ENCODE results near the gene SLC26A11.
A peak's percentile ranks its signal among the peaks of the same experiment; 100 is the strongest.
"Not testable (repeated sequence)": the region's sequence is repeated elsewhere in the genome, so short reads cannot be mapped to it uniquely, and the experiment has no call there.

SLC26A11 gene

DNA sequence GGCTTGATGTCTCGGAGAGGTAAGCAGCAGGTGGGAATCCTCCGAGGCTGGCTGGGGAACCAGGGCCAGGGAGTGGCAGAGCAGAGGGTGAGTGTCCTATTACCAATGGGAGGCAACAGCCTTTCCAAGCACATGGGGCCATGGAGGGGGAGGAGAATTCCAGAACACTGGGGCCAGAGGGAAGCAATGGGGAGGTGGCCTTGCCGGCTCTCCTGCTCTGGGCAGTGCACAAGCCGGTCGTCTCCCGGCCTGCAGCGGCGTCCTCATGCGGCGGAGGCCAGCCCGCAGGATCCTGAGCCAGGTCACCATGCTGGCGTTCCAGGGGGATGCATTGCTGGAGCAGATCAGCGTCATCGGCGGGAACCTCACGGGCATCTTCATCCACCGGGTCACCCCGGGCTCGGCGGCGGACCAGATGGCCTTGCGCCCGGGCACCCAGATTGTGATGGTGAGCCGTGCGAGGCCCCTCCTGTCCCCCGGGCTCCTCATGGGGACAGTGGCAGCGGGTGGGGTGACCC is 22.0 kb upstream of the SLC26A11 start:
- DNase-seq = no peak

DNA sequence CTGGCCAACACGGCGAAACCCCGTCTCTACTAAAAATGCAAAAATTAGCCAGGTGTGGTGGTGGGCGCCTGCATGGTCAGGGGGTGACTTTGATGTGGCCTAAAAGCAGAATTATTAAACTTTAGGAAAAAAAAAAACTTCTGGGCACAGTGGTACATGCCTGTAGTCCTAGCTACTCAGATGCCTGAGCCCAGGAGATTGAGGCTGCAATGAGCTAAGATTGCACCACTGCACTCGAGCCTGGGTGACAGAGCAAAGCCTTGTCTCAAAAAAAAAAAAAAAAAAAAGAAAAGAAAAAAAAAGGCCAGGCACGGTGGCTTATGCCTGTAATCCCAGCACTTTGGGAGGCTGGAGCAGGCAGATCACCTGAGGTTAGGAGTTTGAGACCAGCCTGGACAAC is 20.9 kb upstream of the SLC26A11 start:
- DNase-seq = not testable (repeated sequence)

DNA sequence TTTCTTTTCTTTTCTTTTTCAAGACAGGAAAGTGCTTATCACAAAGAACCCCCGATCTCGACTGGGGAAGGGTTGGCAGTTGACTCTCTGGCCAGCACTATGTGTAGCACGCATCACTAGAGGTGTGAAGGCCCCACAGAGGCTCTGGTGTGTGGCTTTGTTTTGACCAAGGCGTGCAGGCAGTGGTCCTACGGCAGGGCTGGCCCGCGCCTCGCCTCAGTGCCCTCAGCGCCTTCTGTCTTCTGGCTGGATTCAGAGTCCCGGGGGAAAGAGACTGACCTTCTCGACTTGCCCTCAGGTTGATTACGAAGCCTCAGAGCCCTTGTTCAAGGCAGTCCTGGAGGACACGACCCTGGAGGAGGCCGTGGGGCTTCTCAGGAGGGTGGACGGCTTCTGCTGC is 18.8 kb upstream of the SLC26A11 start:
- DNase-seq = no peak

DNA sequence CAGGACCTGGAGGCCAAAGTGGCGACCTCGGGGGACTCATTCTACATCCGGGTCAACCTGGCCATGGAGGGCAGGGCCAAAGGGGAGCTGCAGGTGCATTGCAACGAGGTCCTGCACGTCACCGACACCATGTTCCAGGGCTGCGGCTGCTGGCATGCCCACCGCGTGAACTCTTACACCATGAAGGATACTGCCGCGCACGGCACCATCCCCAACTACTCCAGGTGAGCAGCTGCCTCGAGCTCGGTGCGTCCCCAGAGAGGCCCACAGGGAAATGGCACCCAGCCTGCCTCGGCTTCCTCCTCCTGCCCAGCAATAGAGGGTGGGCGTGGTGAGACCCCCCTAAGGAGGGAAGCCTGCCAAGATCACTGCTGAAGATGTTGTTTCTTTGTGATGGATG is 18.0 kb upstream of the SLC26A11 start:
- no peak for DNase-seq

DNA sequence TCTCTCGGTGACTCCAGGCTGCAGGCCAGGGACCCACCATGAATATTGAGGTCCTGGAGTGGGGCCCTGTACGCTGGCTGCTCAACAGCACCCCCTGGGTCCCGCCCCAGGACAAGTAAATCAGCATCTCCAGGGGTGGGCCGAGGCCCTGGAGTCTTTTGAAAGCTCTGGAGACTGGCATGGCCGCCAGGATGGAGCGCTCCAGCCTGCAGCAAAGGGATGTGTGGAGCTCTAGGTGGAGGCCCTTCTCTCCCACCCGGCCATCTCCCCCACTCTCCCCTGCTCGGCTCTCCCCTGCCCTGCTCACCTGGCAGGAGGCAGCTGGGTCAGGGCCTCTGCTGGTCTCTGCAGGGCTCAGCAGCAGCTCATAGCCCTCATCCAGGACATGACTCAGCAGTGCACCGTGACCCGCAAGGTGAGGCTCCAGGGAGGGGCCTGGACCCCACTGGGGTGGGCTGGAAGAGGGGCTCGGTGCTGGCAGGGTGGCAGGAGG is 16.7 kb upstream of the SLC26A11 start:
- DNase-seq = no peak

DNA sequence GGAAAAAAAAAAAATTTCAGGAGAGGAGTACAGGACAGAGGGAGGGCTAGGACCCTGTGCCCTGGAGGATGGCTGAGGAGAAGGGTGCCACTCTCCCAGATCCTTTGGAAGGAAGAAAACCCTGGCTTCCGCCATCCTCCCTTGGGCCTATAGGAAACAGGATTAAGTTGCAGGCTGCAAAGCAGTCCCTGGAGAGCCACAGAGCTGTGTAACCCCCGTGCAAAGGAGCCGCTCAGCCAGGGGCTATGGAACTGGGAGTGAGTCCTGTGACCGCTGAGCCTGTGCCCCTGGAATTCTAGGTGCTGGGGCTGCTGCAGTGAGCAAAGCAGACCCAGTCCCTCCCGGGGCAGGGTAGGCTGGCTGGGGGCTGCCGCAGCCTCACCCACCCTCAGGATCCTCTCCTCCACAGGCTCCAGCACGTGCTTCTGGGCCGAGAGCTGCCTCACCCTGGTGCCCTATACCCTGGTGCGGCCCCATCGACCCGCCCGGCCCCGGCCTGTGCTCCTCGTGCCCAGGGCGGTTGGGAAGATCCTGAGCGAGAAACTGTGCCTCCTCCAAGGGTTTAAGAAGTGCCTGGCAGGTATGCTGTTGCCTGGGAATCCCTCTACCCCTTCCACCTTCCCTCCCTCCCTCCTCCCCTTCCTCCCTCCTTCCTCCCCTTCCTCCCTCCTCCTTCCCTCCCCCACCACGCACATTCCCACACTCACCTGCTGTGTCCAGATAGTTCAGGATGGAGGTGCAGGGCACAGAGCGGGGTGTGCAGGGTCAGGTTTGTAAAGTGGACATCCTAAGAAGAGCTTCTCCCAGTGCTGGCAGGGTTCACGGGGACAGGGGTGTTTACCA is 15.4 kb upstream of the SLC26A11 start:
- DNase-seq = no peak

DNA sequence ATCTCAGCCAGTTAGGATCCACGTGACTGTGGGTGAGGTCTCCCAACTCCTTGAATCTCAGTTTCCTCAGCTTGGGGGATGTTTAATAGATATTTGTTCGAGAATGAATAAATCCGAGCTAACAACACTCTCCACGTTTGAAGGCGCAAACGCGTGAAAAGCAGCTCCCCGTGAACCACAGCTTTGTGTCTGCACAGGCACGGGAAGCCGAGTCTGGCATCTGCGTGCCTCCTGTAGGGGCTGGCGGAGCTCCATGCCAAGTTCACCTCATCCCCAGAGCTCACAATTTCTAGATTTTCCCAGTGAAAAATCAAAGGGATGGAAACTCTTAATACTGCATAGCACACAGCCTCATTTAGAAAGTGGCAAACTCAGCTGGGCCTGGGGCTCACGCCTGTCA is 14.4 kb upstream of the SLC26A11 start:
- no peak for DNase-seq

DNA sequence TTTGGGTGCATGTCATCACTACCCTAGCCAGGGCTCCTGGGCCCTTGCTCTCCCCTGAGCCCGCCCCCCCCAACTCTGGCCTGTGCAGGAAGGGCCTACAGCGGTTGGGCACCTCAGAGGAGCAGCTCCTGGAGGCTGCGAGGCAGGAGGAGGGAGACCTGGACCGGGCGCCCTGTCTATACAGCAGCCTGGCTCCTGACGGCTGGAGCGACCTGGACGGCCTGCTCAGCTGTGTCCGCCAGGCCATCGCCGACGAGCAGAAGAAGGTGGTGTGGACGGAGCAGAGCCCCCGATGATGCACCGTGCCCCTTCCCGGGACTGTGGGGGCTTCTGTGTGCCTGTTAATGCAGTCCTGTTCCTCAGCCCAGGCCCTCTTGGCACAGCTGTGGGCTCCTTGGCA is 12.2 kb upstream of the SLC26A11 start:
- no peak for DNase-seq

DNA sequence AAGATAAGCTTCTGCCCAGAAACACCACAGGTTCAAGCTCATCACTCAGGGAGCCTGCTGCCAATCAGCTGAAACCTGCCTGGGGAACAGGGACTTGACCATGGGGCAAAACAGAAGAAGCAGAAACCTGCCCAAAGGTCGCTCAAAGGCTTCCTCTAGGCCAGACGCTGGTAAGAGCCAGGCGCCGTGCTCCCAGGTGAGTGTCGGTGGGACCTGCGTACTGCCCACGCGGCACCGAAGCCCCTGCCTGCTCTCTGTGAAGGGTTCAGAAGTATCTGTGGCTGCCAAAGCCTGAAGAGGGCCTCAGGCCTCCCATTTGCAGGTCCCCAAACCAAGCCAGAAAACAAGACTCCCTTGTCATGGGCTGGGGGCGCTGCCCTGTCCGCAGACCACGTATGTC is 10.5 kb upstream of the SLC26A11 start:
- DNase-seq = no peak

DNA sequence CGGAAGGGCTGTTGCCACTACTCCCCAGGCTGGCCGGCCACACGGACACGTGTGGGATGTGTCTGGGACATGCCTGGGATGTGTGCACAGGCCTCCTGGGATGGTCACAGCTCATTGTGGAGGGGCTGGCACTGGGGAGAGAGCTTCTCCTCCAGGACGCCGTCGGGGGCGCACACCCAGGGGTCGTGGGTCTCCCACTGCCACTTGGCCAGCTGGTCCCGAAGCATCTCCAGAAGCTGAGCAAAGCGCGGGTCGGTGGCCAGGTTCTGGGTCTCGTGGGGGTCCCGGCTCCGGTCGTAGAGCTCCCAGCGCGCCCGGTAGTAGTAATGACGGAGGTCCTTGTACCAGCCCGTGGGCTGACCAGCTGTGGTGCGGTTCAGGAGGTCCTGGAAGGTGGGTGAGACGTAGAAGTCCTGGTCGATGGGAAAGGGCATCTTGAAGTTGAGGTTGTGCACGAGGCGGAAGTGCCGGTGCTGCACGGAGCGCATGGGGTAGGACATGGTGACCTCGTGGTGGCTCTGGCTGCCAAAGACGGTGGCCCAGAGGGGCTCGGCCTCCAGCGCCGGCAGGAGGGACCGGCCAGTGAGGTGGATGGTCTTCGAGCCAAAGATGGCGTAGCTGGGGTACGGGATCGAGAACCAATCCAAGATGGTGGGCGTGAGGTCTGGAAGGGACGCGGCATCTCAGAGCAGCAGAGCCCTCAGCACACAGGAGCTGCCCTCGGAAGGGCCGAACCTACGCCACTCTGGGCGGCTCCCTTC is 9.7 kb upstream of the SLC26A11 start:
- DNase-seq = no peak

DNA sequence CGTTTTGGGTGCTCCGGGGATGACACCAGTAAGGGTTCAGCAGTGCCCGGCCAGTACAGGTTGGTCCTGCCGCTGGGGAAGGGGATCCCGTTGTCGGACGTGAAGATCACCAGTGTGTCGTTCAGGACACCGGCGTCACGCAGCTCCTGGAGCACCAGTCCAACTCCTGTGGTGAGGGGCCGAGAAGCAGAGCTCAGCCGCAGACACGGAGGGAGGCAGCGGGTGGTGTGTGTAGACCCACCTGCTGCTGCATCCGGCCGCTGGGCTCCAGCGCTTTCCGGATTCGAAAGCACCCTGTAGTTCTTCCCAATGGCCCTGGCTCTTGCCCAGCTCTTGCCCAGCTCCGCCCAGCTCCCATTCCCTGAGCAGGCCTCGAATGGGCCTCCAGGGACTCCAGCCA is 8.1 kb upstream of the SLC26A11 start:
- no peak for DNase-seq

DNA sequence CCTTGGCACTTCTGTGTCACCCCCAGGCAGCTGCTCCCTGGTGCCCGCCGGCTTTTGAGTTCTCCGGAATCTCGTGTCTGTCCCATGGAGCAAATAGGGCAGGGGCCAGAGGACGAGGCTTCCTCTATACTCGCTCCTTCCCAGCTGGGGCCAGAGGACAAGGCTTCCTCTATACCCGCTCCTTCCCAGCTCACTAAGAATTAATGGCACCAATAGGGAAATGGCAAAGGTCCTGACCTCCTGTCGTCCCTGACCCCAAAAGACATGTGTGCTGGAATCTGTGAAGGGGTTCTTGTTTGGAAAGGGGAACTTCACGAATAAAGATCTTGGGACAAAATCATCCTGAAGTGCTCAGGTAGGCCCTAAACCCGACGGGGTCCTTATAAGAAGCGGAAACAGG is 7.7 kb upstream of the SLC26A11 start:
- DNase-seq = no peak

DNA sequence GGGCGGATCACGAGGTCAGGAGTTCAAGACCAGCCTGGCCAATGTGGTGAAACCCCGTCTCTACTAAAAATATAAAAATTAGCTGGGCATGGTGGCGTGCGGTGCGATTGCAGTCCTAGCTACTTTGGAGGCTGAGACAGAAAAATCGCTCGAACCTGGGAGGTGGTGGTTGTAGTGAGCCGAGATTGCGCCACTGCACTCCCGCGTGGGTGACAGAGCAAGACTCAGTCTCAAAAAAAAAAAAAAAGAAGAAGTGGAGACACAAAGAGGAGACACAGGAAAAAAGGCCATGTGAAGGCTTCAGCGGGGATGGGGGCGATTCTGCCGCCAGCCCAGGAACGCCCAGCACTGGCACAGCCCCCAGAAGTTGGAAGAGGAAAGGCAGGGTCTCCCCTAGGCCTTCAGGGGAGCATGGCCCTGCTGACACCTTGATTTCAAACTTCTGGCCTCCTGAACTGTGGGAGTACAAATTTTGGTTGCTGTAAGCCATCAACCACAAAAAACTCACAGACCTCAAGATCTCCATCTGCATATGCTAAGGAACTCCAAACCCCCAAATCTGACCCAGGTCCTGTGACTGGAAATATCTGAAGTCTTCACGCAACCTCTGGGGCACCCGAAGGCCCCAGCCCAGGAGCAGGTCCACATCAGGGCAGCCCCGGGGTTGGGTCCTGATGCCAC is 7.1 kb upstream of the SLC26A11 start:
- DNase-seq = no peak

DNA sequence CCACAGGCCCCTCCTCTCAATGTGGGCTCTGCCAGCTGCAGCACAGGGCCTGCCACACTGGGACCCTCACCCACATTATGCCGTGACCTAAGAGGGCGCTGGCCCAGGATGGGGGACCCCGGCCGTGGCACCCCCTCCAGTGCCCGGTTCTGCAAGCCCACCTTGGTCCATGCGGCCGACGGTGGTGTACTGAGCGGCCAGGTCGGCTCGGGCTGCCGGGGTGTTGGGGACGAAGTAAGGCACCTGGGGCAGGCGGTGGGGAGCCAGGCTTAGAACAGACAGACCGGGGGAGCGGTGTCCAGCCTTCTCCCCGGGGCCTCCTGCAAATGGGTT is 6.6 kb upstream of the SLC26A11 start:
- DNase-seq = no peak

DNA sequence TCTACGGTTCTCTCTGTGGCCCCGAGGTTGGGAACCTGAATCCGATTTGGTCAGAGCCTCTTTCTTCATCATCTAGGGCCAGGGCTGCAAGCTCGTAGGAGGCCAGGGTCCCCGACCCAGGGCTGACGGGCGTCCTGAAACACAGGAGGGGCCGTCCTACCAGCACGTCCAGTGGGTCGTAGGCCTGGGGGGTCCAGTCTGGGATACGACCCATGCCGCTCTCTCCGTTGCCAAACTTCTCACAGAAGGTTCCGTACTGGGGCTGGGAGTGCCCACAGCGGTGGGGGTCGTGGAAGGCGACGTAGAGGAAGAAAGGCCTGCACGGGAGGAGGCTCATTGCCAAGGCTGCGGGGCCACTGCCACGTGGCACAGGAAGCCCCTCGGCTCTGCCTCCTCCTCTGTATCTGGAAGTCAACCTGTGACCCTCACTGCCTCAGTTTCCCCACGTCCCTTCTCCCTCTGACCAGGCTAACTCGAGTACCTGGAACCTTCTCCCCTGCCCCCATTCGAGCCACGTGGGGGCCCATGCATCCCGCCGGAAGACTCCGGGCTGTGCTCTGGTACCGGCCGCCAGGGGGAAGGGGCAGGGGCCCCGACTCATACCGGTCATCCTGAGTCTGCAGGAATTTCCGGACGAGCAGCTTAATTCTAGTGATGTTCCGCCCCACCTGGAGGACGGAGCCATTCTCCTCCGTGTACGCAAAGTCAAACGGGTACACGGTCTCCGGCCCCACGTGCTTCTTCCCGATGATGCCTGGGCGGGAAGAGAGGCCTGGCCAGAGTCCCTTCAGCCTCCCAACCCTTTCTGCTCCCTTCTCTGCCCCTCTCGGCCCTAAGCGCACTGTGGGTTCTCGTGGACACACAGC is 6.0 kb upstream of the SLC26A11 start:
- no peak for DNase-seq

DNA sequence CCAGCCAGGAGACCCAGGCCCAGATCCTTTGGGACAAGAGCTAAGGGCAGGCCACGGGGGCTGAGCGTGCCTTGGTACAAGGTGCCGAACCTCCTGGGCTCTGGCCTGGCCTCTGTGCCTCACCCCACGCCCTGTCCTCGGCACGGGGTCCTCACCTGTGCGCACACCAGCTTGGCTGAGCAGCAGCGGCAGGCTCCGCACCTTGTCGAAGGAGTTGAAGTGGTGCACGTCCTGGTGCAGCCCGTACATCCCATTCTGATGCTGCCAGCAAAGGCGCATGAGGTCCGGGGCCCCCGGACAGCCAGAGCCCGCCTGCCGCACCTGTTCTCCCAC is 5.4 kb upstream of the SLC26A11 start:
- no peak for DNase-seq

DNA sequence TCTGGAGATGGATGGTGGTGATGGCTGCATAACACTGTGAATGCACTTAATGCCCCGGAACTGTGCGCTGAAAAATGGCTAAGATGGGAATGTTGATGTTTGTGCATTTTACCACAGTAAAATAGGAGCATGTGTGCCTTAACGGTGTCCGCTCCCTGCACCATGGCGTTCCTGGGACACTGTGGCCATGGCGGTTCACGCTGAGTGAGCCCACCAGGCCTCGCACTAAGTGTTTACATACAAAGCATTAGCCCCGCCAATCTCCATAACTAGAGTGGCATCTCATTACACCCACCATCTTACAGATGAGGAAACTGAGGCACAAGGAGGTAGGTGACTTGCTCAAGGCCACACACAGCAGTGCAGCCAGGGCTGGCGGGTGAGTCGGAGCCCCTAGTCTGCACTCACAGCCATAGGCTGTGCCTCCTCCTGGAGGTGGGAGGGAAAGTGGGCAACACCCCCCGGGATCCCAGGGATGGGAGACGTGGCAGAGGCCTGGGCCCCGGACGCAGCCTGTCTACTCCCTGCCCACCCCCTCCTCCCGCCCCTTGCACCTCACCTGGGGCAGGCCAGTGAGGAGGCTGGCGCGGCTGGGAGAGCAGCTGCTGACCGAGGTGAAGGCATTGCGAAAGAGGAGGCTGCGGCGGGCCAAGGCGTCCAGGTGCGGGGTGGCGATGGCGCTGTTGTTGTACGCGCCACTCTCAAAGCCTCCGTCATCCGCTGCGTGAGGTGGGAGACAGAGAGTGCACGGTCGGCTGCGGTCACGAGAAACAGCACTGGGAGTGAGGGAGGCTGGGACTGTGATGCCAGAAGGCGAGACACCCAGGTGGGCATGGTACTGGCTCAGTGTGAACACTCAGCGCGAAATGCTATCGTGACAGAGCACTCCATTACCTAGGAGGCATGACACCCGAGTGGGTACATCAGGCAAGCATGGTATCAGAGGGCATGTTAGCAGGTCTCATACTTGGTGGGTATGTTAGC is 3.5 kb upstream of the SLC26A11 start:
- DNase-seq = no peak

DNA sequence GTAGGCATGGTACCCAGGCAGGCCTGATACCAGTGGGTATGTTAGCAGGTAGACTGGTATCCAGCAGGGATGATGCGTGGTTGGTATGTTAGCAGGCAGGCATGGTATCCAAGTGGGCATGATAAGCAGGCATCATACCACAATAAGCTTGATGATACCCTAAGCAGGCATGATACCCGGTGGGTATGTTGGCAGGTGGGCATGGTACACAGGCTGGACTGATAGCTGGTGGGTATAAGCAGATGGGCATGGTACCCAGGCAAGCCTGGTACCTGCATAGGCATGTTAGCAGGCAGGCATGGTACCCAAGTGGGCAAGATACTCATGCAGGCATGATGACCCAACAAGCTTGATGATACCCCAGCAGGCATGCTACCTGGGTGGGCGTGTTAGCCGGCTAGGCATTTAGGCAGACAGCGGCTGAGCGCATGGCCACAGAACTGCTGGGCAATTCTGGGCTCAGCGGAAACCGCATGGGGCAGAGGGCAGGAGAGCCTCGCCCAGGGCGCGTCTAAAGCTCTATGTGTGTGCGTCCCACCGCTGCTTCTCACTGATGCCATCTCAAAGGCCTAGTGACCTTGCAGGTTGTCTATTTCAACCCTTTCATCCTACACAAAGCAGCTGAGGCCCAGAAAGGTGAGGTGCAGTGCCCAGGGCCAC is 2.4 kb upstream of the SLC26A11 start:
- DNase-seq = no peak

DNA sequence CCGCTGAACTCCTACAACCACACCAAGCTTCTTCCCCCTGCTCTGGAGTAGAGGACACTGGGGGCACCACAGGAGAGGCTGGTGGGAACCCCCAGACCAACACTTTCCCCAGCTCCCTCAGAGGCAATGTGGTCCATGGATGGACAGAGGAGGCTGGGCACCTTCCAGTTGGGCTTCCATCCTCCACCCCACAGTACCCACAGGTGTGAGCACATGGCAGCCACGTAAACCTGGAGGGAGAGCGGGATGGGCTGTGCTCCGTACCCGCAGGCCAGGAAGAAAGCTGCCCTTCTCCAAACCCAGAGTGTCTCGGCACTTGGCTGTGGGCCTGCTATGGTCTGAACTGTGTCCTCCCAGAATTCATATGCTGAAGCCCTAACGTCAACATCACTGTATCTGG is 1.8 kb upstream of the SLC26A11 start:
- no peak for DNase-seq

DNA sequence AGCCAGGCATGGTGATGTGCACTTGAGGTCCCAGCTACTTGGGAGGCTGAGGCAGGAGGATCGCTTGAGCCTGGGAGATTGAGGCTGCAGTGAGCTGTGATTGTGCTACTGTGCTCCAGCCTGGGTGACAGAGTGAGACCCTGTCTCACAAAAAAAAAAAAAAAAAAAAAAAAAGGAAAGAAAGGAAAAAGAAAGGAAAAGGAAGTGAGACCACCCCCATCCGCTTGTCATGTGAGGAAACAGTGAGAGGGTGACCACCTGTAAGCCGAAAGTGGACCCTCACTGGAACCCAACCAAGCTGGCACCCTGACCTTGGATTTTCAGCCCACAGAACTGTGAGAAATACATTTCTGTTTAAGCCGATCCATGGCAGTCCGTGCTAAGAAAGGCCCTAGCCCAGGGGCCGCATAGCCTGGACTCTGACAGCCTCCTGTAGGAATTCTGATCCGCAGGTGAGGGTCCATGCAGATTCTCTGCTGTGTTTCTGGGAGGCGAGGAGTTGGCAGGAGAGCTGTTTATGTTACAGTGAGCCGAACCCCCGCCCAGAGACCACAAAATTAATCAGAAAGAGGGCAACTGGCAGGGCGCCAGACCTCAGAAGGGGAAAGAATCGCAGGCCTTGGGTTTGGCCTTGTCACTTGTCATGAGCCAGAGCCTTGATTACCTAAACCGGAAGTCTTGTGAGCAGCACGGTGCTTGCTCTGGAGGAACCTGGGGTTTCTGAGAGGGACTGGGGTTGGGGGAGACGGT is 1.0 kb upstream of the SLC26A11 start:
- peak; percentile 92 to 96 for DNase-seq
